SK-N-SH treated with all-trans-retinoic acid at 6 μM for 48 hours (cell line): Measurements from ENCODE around the gene SLC38A8.

ENCODE experiments used
- ARNTL ChIP-seq: fragments of 450-650 bp; formaldehyde crosslinking; IDR thresholded peaks from 2 replicates; pipeline ENCODE4 v1.5.0; 2020; ENCODE audit warnings: low read depth, mild to moderate bottlenecking, moderate library complexity, borderline replicate concordance
- CREB5 ChIP-seq: fragments of 250-450 bp; sonication (Bioruptor Pico); IDR thresholded peaks from 2 replicates; pipeline ENCODE4 v1.5.1; 2020; ENCODE audit warnings: low read depth, mild to moderate bottlenecking, moderate library complexity
- PATZ1 ChIP-seq: fragments of 250-450 bp; sonication (Bioruptor Pico); IDR thresholded peaks from 2 replicates; pipeline ENCODE4 v1.8.0; 2020; ENCODE audit warnings: mild to moderate bottlenecking, moderate library complexity, borderline replicate concordance
- TSHZ2 ChIP-seq: fragments of 250-450 bp; sonication (Bioruptor Pico); IDR thresholded peaks from 2 replicates; pipeline ENCODE4 v1.5.0; 2020; ENCODE audit warnings: mild to moderate bottlenecking, moderate library complexity

- no peak for TF ChIP-seq CREB5 (CRISPR knock-in tag)
- TF ChIP-seq ARNTL (CRISPR knock-in tag): no peak
- no peak for TF ChIP-seq TSHZ2 (CRISPR knock-in tag)
- TF ChIP-seq PATZ1 (CRISPR knock-in tag): no peak
Measured at GRCh38 chr16:84038469-84038868, 4.1 kb downstream of the SLC38A8 start.
